Stimulated activated CD4-positive, alpha-beta T cell treated with anti-CD3 and anti-CD28 coated beads, Interleukin-15, amount 100 ng/mL, for 1 hour (primary cell): Measurements from ENCODE around the gene TIE1.

Source experiments
- DNase-seq, 2 donors: peaks; one replicate each; pipeline ENCODE4 v3.0.0-alpha.2; 2020; ENCODE audit warnings: low read depth in 1 of 2, low spot score in 1 of 2

Gene TIE1

DNA sequence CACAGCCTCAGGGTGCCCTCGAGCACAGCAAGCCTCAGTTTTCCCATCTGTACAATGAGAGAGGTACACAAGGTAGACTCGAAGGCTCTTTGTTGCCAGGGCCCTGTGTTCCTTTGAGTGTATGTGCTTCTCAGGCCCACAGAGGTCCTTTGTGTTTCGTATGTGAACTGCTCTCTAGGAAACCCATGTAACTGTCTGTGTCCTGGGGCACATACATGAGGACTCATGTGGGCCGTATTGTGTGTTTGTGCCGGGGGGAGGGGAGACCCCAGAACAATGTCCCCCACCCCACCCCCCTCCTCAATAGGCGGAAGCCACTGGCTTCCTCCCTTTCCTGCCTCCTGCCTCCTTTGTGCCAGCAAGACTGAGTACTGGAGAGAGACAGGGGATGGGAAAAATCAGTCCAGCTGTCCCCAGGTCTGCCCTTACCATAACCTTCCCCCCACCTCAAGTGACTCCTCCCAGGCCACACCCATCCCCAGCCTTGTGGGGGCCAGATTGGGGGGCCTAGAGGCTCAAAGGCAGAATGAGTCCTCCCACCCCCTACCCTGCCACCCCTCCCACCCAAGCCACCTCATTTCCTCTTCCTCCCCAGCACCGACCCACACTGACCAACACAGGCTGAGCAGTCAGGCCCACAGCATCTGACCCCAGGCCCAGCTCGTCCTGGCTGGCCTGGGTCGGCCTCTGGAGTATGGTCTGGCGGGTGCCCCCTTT, at the start of gene TIE1:
TSS of gene TIE1 (plus strand) at position 605 of the 717 bp plus-strand sequence. CDS start at position 695, 90 bp downstream.
- no peak for DNase-seq

DNA sequence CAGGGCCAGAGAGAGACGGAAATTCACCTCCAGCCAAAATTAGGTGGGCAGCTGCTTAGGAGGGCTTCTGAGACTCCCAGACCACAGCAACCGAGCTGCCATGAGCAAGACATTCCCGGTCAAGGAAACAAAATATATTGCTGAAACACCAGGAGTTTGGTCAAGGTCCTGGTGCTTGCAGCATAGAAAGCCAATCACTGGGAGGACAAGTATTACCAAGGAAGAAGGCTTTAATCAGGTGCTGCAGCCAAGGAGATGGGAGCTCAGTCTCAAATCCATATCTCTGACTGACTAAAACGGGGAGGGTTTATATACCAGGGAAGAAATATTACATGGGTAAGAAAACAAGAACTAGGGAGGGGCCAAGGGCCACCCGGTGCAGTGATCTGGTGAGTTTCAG, 49.8 kb upstream of the TIE1 start:
- DNase-seq = no peak

DNA sequence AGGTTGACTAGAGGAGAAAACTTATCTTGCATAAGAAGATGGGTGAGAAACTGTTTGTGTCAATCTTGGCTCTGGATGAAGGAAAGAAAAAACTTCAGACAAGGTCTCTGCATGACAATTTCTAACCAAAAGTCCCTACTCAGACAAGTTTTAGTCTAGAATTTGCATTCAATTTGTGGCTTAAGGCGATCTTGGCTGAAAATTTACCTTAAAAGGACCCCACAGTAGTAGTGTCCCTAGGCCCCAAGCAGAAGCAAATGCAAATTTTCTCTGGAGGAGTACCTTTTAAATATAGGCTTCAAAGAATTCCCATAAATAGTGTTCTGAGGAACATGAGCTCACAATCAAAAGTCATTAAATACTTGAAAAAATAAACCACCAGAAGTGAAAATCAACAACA, 48.6 kb upstream of the TIE1 start:
- DNase-seq = no peak

DNA sequence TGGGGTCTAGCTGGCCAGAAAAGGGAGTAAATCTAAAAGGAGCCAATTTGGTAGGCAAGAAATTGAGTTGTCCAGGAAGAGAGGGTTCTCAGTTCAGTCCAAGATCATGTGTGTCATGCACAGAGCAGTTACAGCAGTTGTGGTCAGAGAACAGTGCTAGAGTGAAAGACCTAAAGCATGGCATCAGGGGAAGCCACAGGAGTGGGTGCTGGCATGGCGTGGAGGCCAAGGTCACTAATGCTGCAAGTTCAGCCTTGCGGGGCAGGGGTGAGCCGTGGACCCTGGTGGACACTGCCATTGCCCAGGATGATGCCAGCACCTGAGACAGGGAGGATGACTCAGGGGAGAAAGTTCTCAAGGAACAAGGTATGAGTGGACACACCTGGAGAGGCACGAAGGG, 47.6 kb upstream of the TIE1 start:
- DNase-seq = no peak

DNA sequence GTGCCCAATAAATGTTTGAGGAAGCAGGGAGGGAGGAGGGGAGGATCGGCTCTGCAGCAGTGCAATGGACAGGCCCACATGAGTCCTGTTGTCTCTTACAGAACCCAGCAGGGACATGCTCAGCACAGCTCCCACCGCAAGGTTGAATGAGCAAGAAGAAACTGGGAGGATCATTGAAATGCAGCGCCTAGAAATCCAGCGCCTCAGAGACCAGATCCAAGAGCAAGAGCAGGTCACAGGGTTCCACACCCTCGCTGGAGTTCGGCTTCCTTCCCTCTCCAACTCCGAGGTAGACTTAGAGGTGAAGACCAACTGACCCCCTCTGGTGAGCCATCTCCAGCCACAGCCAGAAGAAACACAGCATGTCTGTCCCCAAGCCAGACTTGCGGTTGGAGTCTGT, 46.9 kb upstream of the TIE1 start:
- no peak for DNase-seq

DNA sequence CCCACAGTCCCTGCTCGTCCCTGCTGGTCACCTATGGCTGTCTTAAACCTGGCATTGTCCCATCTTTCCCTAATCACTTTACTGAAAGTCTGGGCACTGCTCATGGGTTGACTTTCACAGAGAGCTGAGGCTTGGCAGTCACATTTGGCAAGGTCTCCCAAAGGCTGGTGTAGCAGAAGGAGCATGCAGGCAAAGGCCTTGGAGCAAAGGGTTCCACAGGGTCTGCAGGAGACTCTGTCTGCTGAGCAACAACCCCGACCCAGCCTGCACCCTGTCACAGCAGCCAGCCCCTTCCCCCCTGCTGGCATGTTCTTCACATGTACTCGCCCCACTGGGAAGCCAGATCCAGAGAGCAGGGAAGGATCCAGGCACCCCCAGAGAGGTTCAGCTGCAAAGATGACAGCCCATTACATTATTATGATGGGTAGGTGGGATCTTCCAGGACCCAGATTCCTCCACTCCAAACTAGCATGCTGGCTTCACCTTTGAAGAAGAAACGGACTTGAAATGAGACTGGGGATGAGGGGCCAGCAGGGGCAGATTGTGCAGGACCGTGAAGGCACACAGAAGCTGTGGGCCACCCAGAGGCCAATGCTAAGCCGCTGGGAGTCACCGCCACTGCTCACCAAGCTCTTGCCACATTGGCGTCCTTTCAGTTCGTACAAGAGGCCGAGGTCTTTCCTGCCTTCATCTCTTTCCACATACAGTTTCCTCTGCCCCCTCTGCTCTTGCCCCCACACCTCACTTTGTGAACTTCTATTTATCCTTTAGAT, 45.2 kb upstream of the TIE1 start:
- no peak for DNase-seq

DNA sequence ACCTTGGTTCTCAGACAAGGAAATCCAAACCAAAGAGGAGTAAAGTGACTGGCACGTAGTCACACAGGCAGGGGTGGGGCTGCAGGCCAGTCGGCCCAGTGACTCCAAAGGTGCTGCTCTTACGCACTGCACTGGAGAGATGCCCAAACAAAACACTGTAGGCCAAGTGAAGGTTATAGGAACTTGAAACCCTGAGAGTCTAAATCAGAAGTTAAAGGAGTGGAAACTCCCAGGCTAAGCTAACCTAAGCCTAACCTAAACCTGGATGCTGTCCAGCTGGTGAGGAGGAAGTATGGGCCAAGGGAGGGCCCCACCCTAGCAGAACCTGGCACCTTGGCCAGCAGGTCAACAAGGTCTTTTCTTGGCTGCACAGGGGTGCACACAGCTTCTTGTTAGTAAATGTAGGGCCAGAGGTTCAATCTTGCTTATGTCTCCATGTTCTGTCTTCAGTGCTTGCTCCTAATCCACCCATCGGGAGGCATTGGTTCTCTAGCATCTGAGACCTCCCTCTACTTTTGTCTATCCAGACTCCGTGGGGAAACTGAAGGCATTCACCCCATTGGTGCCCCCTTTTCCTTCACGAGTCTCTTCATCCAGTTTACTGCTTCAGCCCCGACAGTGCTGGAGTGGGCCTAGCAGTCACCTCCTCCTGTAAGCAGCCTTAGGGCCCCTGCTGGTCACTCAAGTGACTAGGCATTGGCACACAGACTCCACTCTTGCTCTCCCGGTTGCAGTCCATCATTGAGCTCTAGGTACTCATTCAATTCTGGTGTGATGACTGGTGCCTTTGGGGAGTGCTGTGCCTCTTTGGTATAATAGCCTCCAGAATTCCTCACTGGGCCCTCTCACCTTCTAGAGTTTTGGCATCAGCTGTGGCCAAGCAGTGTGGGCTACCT, 43.9 kb upstream of the TIE1 start:
- DNase-seq = no peak

DNA sequence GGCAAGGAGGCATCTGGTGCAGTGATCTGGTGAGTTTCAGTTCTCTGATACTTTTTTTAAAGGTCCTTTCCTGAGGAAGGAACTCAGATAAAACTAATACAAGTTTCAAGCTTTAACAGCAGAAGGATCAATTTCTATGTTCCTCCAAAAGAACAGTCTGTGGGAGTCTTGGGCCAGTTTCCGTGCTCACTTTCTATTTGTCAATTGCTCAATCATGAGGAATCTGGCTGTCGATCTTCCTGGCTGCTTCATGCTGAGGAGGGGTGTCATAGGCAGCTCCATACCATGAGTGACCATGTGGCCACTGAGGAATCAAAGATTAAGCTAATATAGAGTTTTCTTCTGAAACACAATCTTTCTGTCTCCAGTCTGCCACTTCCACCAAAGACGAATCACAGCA, 42.4 kb upstream of the TIE1 start:
- no peak for DNase-seq

DNA sequence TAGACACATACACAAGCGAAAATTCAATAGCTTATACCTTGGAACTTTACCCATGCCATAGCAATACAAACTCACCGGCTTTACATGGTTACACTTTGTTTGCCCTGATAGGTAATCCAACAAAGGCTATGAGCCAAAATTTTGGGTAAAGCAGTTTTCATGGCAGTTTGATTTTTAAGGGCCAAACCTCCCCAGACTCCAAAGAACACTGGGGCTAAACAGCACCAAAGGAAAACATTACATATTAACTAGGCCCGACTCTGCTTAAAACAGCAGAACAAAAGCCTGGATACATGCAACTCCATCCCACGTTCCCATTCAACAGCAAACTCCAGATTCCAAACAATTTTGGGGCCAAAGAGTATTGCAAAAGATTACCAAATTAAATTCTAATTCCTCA, 35.4 kb upstream of the TIE1 start:
- DNase-seq = no peak

DNA sequence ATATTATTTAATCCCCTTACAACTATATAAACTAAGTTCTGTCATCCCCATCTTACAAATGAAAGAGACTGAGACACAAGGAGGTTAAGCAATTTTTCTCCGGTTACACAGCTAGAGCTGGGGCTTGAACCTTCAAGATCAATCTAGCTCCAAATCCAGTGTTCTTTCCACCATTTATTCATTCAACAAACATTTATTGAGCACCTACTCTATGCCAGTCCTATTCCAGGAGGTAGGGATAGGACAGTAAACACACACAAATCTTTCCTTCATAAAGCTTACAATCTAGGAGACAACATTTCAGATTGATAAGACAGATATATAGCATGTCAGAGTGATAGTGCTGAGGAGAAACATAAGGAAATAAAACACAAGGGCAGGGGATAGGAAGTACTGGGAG, 33.9 kb upstream of the TIE1 start:
- DNase-seq = no peak

DNA sequence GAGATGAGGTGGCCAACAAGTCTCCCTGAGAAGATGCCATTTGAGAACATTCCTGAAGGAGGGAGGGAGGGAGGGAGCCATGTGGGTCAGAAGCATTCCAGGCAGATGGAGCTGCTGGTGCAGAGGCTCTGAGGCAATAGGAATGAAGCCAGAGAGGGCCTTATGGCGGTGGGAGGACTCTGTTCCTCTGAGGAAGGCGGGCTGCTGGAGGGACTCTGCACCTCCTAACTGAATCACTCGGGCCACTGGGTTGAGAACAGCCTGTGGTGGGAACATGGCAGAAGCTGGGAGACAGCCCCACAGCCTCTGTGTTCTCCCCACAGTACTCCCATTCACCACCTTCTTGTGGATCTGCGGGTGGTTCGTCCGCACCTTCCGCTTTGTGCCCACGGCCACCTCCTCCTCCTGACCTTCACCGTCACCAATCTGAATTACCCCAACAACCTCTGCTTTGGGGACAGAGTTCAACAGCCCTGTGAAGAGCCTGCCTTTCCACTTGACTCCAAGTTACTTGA, 33.4 kb upstream of the TIE1 start:
- no peak for DNase-seq

DNA sequence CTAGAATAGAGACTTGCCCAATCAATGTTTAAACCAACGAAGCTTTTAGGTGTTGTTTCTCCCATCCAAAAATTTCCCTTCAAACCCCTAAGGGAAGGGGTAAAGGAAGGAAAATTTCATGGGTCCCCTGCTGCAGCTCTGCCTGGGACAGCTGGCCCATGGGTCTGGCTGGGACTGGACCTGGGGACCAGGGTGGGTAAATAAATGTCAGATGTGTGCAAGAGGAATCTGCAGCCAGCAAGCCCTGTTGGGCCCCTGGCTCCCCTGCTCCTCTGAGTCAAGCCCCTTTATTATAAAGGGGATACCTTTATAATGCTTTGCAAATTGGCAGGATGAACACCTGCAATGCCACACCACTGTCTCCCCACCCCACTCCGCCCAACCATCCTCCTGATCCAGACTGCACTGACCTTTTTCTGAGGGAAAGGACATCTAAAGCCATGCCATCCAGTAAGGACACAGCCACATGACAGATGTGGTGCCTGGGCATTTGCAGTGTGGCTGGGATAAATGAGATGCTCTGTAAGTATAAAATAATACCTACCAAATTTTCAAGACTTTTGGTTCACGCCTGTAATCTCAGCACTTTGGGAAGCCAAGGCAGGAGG, 32.9 kb upstream of the TIE1 start:
- no peak for DNase-seq

DNA sequence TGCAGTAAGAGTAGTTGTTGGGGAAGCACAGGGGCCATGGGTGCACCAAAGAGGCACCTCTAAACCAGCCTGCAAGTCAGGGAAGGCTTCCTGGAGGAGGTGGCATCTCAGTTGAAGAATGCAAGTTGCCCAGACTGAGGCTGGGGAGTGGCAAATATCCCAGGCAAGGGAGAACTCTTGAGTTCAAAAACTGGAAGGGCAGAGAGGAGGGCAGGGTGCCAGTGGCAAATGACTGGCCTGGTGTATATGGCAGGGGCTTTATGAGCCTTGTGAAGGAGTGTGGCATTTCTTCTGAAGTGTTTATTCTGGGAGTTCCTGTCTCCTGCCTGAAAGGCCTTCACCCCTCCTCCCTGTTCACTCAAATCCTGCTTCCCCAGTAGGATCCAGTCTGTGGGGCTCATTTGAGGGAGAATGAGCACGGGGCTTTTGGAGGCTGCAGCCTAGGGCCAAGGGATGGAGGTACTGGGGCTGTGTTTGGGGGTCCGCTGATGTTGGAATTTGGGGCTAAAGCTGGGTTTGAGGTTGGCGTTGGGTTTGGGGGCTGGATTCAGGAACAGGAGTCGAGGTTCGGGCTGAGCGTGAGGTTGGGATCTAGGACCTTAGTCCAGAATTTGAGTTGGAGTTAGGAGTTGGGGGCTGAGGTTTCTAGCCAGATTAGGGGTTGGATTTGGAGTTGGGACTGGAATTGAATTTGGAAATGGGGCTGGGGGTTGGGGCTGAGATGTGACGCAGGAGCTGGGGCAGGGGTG, 31.0 kb upstream of the TIE1 start, which contains the start of gene TMEM125:
TSS of gene TMEM125 (plus strand) at position 357 of the 749 bp plus-strand sequence. CDS start 2,740 bp downstream, outside the sequence.
- DNase-seq = no peak

DNA sequence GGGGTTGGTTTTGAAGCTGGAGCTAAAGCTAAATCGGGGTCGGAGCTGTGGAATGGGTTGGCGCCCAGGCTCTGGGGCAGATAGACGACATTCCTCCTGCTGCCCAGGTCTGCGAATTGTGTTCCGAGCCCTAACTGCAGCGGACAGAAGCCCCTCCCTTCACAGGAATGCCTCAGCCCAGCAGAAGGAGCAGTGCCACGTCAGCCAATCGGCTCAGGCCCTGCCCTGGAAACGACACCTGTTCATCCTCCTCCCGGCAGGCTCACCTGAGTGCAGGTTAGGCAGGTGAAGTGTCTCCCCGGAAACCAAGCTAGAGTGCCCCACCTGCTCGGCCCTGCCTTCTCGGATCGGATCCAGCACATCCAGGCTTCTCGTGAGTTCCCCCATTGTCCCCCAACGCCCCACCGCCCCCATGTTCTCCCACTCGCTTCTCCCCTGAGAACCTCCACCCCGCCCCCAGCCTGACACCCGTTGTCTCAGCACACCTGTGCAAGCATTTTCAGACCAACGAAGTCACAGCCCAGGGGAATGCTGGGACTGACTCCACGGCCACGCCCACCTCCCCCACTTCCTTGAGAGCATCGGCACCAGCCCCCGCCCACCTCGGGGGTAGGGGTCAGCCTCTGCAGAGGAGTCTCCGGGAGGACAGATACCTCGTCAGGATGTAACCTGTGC, 30.2 kb upstream of the TIE1 start:
- DNase-seq = no peak

DNA sequence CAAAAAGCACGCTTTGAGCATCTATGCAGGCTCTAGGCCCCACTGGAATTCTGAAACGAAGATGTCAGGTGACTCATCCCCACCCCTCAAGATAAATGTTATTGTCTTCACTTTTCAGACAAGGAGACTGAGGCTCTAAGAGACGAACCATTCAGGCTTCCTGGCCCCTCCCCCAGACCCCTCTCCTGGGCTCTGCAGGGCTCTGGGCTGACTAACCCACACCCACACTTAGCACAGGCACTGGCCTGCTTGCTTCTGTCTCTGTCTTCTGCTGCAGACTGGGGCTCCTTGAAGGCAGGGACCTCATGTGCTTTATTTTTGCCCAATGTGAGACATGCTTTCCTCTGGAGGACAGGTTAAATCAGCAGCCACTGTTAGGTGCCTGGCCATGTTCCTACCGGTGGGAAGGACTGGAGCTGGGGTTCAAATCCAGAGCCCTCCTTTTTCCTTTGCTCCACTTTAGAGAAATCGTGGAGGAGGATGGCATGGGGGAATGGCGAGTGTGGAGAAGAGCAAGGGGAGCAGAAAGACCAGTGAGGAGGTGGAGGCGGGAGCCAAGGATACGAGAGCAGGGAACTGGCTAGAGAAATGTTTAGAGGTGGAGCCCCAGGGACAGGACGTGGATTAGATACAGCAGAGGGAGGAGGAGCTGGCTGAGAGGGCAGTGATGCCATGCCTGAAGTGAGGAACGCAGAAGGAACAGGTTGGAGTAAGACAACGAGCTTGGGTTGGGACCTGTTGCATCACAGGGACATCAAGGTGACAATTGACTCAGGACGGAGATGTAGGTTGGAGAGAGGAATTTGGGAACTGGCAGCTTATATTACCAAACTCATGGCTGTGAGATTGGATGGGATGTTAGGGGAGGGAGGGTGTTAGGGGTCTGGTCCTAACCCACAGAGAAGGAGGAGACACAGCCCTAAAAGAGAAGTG, 29.3 kb upstream of the TIE1 start:
- no peak for DNase-seq

DNA sequence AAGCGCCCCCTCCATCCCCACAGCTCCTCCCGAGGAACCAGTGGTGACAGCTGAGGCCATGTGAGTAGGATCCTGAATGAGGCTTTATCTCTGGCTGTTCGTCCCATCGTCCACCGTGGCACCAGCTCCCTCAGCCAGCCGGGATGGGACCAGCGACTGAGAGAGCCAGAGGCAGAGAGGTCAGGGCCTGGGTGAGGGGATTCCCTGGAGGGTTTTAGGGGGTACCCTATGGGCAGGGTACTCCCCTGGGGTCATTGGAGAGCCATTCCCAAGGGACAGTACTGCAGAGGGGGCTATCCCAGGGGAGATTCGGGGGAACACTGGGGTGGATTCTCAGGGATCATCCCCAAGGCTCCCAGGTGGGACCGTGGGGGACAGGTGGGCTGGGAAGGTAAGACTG, 28.6 kb upstream of the TIE1 start:
- DNase-seq = no peak

DNA sequence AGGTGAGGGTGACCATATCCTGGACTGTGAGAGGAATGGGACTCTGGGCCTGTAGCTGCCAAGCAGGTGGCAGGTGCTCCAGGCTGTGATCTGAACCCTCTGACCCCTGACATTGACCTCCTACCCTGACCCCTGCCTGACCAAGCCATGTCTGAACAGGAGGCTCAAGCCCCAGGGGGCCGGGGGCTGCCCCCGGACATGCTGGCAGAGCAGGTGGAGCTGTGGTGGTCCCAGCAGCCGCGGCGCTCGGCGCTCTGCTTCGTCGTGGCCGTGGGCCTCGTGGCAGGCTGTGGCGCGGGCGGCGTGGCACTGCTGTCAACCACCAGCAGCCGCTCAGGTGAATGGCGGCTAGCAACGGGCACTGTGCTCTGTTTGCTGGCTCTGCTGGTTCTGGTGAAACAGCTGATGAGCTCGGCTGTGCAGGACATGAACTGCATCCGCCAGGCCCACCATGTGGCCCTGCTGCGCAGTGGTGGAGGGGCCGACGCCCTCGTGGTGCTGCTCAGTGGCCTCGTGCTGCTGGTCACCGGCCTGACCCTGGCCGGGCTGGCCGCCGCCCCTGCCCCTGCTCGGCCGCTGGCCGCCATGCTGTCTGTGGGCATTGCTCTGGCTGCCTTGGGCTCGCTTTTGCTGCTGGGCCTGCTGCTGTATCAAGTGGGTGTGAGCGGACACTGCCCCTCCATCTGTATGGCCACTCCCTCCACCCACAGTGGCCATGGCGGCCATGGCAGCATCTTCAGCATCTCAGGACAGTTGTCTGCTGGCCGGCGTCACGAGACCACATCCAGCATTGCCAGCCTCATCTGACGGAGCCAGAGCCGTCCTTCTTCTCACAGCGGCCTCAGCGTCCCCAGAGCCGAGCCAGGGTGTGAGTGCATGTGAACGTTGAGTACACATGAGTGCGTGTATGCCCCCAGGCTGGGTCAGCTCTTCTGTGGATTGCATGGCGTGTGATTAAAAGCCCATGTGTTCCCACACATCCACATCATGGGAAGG, 27.9 kb upstream of the TIE1 start:
- DNase-seq = no peak
